GM18517 (cell line): ENCODE data around the gene FAM184B.
"Not testable (repeated sequence)": the region's sequence is repeated elsewhere in the genome, so short reads cannot be mapped to it uniquely, and the experiment has no call there.

Source experiments
- ATAC-seq: cut with Tn5 transposase; IDR thresholded peaks from one replicate; pipeline ENCODE4 v1.9.1; 2021; ENCODE audit warnings: mild to moderate bottlenecking, moderate library complexity; ENCODE audit not compliant: unreplicated experiment

The FAM184B gene

GRCh38 chr4:17690135-17690534 lies 91.3 kb downstream of the FAM184B start:
- ATAC-seq = no peak

- no peak for ATAC-seq
Observed at GRCh38 chr4:17688011-17688441, 93.4 kb downstream of the FAM184B start.

DNA sequence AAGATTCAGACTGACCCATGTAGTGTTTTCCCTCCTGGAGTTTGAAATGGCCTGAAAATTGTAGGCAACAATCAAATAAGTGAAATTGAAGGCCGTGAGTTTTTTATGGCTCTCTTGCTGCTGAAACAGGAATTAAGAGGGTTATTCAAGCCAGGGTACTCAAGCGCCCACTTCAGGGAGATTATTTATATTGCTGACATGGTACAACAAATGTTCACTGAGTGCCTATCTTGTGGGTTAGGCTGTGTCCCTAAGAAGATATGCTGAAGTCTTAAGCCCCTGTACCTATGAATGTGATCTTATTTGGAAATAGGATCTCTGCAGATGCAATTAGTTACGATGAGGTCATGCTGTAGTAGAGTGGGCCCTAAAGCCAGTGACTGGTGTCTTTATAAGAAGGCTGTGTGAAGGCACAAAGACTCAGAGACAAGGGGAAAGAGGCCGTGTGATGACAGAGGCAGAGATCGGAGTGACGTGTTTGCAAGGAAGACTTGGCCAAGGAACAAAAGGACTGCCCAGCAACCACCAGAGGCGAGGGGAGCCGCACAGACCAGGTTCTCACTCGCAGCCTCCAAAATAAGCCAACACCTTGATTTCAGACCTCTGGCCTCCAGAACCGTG lies 94.1 kb downstream of the FAM184B start:
- ATAC-seq = no peak

DNA sequence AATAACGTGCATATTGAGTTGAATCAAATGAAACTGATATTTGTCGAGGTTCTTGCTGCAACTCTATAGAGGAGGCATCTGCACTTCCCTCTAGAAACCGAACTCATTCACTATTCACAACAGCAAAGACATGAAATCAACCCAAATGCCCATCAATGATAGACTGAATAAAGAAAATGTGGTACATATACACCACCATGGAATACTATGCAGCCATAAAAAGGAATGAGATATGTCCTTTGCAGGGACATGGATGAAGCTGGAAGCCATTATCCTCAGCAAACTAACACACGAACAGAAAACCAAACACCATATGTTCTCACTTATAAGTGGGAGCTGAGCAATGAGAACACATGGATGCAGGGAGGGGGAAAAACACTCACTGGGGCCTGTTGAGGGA lies 96.8 kb downstream of the FAM184B start:
- ATAC-seq = not testable (repeated sequence)

- no peak for ATAC-seq
Observed at GRCh38 chr4:17682222-17682566, 99.2 kb downstream of the FAM184B start.

GRCh38 chr4:17681281-17682221 lies 99.9 kb downstream of the FAM184B start:
- no peak for ATAC-seq

DNA sequence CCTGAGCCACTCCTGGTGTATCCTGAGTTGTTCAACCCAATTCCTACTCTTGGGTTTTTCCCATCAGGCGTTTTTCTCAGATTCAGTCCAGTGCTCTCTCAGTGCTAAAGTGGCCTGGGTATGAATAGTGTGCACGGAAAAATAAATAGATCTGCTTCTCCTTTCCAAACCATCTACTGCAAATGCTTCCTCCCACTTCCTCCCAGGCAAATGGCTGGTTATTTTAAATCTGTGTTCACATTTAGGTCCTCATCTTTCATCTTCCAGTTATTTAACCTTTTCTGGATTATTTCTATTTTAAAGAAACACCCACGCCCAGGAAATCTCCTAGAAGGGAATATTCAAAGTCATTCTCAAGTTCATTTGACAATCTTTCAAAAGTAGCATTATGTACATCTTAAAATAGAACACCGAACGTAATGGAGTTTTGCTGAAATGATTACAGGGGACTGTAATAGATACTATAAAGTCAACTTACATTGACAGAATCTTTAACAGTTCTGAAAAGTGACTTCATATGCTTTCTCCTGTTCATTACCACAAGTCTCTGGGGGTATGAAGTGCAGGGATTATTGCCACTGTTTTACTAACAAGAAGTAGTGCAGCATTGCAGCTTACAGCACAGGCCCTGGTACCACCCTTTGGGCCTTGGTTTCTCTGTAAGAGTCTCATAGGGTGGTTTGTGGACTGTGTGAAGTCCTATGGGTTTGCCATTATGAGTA lies 100.7 kb downstream of the FAM184B start:
- ATAC-seq = no peak

DNA sequence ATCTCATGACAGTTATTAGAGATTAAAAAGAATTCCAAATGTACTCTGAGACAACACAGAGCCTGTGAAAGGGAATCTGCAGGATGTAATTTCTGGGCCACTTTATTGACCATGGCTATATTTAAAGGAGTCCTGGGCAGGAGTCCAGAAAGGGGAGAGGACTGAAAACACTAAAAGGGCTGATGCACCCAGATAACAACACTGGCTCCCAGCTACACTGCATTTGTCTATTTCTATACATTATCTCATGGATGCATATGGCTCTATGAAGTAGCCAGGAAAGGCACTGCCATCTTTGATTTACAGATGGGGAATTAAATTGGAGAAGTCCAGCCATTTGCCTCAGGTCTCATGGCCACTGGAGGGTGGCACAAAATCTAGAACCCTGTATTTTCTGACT lies 111.0 kb downstream of the FAM184B start:
- no peak for ATAC-seq

DNA sequence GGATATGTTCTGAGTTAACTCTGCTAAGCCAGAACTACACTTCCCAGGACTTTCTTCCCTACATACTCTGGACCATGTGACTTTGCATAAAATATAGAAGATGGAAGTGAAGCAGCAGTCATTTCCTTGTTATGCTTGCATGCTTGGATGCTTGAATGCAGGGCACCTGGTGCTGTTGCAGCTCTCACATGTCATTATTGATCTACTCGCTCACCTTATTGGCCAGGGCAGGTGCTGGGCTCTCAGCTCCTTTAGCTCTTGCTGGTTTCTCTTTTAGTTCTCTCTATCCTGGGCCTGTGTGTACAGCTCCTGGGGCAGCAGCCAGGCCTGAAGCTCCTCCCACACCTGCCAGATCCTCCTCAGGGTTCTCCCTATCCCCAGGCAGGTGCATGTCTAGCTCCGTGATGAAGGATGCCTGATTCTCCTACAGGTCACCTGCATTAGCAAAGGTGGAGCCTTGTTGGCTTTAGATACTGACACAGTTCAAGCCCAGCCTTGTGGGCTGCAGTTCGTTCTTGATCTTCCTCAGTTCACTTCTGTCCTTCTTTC lies 113.7 kb downstream of the FAM184B start:
- no peak for ATAC-seq

DNA sequence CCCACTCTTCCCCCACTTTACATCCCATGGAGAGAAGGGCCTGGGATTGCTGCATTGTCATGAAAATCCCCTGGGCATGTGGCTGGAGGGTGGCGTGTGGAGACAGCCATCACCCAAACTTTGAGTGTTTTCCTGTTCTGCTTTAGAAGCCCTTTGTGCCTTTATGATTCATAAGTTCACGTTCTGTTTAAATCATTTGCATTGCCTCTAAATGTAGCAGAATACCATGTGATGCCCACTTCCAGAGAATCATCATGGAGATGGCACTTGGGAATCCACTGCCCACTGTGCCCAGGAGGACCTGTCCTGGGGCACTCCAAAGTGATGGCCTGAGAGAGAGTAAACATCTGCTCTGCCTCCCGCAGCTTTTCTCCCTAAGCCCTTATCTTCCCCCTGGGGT lies 114.2 kb downstream of the FAM184B start:
- ATAC-seq = no peak

DNA sequence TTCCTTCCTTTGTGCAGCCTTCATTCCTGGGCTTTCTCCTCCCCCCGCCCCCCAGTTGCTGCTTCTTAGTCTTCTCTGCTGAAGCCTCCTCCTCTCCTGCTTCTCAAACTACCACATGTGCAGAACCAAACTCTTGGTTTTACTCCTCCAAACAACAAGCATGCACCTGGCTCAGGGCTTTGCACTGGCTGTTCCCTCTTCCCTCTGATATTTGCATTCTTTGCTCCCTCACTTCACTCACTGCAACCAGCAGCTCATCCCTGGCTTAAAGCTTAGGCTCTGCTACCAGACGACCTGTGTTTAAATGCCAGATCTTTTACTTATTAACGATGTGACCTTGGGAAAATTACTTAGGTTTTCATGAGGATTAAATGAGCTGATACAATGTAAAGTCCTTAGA lies 115.6 kb downstream of the FAM184B start:
- ATAC-seq = no peak

- ATAC-seq = no peak
Observed at GRCh38 chr4:17665346-17665745, 116.1 kb downstream of the FAM184B start.

GRCh38 chr4:17664755-17665154 lies 116.7 kb downstream of the FAM184B start:
- peak; percentile 99 for ATAC-seq

- ATAC-seq = no peak
Observed at GRCh38 chr4:17662694-17663093, 118.7 kb downstream of the FAM184B start.

DNA sequence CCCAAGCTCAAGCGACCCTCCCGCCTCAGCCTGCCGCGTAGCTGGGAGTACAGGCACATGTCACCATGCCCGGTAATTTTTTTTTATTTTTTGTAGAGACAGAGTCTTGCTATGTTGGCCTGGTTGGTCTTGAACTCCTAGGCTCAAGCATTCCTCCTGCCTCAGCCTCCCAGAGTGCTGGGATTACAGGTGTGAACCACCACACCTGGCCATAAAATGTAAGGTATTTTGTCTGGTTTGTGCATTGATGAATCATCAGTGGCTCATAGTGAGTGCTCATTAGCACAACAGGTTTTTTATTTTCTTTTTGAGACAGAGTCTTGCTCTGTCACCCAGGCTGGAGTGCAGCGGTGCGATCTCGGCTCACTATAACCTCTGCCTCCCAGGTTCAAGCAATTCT lies 122.2 kb downstream of the FAM184B start:
- not testable (repeated sequence) for ATAC-seq

DNA sequence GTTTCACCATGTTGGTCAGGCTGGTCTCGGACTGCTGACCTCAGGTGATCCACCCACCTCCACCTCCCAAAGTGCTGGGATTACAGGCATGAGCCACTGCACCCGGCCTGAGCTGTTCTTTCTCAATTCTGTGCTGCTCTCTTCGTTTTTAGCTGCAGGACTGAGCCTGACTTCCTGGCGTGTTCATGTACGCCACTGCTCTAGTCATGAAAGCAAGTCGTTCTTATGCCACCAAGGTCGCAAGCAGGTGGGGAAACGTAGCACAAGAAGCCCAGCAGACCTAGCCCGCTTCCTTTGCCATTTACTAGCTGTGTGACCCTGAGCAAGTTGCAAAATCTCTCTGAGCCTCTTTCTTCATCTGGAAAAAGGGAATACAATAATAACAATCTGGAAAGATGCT lies 123.6 kb downstream of the FAM184B start:
- ATAC-seq = no peak

DNA sequence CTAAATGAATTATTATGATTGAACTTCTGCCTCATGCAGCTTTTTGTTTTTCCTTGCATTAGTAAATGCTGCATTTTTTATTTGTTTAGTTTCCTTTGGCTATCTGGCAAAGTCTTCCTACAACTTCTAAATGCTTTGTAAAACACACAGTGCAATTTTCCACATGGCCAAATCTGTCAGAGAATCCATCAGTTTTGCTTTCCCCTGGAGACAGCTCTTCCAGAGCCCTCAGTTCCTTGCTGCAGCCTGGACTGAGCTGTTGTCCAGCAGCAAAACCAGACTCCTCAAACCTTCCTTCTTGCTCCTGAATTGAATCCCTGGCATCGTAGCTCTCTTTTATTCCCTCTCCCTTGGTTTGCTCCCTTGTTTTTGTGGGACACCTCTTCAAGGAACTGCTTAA lies 124.3 kb downstream of the FAM184B start:
- no peak for ATAC-seq

DNA sequence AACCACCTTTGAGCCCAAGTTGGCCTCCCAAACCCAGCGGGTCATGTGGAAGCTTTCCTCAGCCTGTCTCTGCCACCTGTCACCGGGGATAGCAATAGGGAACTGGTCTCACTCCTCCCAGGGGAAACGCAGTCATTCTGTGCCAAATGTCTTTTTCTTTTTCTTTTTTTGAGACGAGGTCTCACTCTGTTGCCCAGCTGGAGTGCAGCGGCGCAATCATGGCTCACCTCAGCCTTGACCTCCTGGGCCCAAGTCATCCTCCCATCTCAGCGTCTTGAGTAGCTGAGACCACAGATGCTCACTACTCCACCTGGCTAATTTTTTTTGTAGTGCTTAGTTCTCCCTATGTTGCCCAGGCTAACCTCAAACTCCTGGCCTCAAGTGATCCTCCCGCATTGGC lies 126.7 kb downstream of the FAM184B start:
- ATAC-seq = no peak

DNA sequence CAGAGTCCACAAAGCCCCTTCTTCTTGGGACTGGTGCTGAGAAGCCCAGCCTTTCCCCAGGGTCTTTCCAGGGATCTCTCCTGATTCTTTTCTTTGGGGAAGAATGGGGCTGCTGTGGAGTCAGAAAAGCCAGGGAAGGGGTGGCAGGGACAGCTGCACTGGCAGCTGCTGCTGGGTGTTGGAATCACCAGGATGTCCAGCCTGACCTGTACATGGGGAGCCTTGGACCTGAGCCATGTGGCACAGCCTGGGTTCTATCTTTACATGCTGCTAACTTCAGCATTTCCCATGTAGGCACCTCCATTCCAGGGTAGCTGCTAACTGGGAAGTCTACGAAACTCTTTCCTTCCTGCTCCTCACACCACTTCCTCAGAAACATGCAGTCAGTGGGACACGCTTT lies 131.0 kb downstream of the FAM184B start:
- ATAC-seq = no peak

DNA sequence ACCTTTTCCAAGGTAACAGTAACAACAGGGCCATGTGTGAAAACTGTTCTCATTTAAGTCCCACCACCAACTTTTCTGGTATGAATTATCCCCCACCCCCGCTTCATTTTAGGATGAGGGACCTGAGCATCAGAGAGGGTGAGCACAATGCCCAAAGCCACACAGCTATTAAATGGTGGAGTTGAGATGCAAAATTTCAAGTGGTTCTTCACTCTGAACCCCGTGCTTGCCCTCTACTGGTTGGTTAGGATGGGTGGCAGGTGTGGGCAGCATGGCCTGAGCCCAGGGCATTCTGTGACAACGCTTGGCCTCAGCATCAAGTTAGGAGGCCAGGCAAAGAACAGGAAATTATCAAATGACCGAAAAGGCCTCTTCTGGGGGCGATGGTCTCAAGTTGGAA lies 133.5 kb downstream of the FAM184B start:
- ATAC-seq = no peak

DNA sequence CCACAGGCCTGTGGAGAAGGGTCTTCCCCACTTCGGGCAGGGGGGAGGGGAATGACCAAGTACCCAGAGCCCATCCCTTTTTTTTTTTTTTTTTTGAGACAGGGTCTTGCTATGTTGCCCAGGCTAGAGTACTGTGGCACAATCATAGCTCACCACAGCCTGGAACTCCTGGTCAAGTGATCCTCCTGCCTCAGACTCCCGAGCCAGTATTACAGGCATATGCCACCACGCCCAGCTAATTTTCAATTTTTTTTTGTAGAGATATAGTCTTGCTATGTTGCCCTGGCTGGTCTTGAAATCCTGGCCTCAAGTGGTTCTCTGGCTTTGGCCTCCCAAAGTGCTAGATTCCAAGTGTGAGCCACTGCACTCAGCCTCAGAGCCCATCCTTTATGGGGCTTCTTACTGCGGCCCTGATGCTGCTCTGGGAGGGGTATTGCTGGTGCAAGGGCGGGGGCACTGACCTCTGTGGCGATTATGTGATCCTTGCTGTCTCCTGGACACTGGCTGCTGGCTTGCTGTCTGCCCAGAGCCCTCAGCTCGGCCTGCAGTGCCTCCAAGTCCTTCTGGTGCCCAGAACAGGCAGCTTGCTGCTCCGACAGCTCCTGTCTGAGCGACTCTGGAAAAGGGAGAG lies 134.1 kb downstream of the FAM184B start:
- ATAC-seq = no peak
